CD4-positive, alpha-beta T cell (primary cell): ENCODE data around the gene SMIM35. TPM values are rescaled to one million over a fixed set of nuclear protein-coding genes. Genes with fewer than 3 reads are reported as not detected.
A peak's percentile ranks its signal among the peaks of the same experiment; 100 is the strongest.

ENCODE experiments used
- ATAC-seq: fragments of 200-7000 bp; cut with Tn5 transposase; one replicate; pipeline ENCODE4 v1.10.0; 2022; ENCODE audit warnings: mild to moderate bottlenecking; ENCODE audit not compliant: poor library complexity
- CTCF ChIA-PET: fragments of 350-600 bp; sonication (Branson Sonifier 250); formaldehyde crosslinking; loops from one replicate; lab custom pipeline; 2021; ENCODE audit warnings: antibody characterized with exemption, inconsistent platforms; lab: Charles Lee
- POLR2A ChIA-PET: fragments of 350-600 bp; sonication (Branson Sonifier 250); formaldehyde crosslinking; loops from one replicate; lab custom pipeline; 2021; ENCODE audit warnings: antibody characterized with exemption, inconsistent platforms; lab: Charles Lee
- DNase-seq, 14 experiments: peaks; one replicate each; pipeline ENCODE4 v3.0.0-alpha.2; 2013 to 2020; ENCODE audit warnings: mixed read lengths in 2 of 14
- H3K27ac ChIP-seq, 2 donors: one replicate each; pipeline versions ENCODE4 v1.5.1 to v1.7.0; 2013; ENCODE audit warnings: low read length in 2 of 2, low read depth in 1 of 2, mild to moderate bottlenecking in 1 of 2
- H3K27me3 ChIP-seq, 2 experiments: 1 replicate in 1 of 2; 2 replicates in 1 of 2; pipeline versions ENCODE4 v1.6.1 to v1.7.0; 2013; ENCODE audit warnings: low read length in 2 of 2, control low read depth in 1 of 2, mild to moderate bottlenecking in 1 of 2, moderate library complexity in 1 of 2; ENCODE audit not compliant: insufficient read depth in 2 of 2, control insufficient read depth in 1 of 2
- H3K36me3 ChIP-seq: one replicate; pipeline ENCODE4 v1.6.1; 2013; ENCODE audit warnings: low read length, control low read depth; ENCODE audit not compliant: insufficient read depth
- H3K4me1 ChIP-seq: one replicate; pipeline ENCODE4 v1.6.1; 2013; ENCODE audit warnings: low read length, control low read depth; ENCODE audit not compliant: insufficient read depth
- H3K4me3 ChIP-seq: one replicate; pipeline ENCODE4 v1.5.1; 2013; ENCODE audit warnings: mild to moderate bottlenecking, low read length, moderate library complexity
- H3K9me3 ChIP-seq, 2 experiments: 1 replicate in 1 of 2; 2 replicates in 1 of 2; pipeline versions ENCODE4 v1.6.1 to v1.7.0; 2013; ENCODE audit warnings: low read length in 2 of 2, mild to moderate bottlenecking in 2 of 2, control low read depth in 1 of 2, moderate library complexity in 1 of 2; ENCODE audit not compliant: control insufficient read depth in 1 of 2, insufficient read depth in 1 of 2
- H3K27ac Mint-ChIP-seq: one replicate; pipeline ENCODE4 v1.8.0; 2020; ENCODE audit warnings: mixed read lengths
- H3K27me3 Mint-ChIP-seq: one replicate; pipeline ENCODE4 v1.8.0; 2021; ENCODE audit warnings: mixed read lengths
- H3K36me3 Mint-ChIP-seq: one replicate; pipeline ENCODE4 v1.8.0; 2021; ENCODE audit warnings: low read depth, mixed read lengths
- H3K4me1 Mint-ChIP-seq: one replicate; pipeline ENCODE4 v1.8.0; 2021; ENCODE audit warnings: low read depth, mixed read lengths
- H3K4me3 Mint-ChIP-seq: one replicate; pipeline ENCODE4 v1.8.0; 2020; ENCODE audit warnings: mild to moderate bottlenecking, mixed read lengths
- H3K9me3 Mint-ChIP-seq: one replicate; pipeline ENCODE4 v1.8.0; 2020; ENCODE audit warnings: mixed read lengths
- intact Hi-C, 2 experiments: fragments of 100-400 bp; cut with DNase I in 1 of 2; cut with micrococcal nuclease in 1 of 2; formaldehyde crosslinking; loops; one replicate each; pipeline versions ENCODE4 v1.15.1 to v1.9.0; 2023 to 2025; cut with DNase I, micrococcal nuclease
- total RNA-seq, 174 experiments: library from RNA in 2 of 174; stranded (reverse) in 2 of 174; gene quantifications; one replicate each; pipeline ENCODE4 v1.2.3 and lab custom pipeline; 2021 to 2026
- TF ChIP-seq, protein P1 (sequence below): fragments of 200-600 bp; IDR thresholded peaks from one replicate; pipeline ENCODE4 v1.8.0; 2022; ENCODE audit warnings: antibody characterized with exemption, mild to moderate bottlenecking

SMIM35 gene
- total RNA-seq, 2 experiments from 2014 or later: 0.06 to 0.08 TPM

DNA sequence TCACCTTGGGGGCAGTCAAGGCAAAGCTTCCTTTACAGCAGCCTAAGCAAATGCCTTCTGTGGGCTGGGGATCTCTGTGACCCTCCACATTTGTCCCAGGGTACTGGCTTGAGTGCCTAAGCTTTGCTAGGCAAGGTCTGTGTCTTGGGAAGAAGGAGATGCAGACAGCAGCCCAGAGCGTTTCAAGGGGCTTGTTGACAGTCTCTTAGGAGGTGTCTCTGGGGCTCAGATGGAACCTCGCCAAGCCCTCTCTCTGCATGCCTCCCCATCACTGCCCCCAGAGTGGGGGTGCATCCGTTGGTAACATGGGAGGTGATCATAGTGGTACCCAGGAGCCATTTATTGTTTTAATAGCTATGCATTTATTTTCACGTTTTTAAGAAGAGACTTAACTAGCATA is 39.0 kb downstream of the SMIM35 start:
- peak overlapping the region; percentile 95 for H3K27ac Mint-ChIP-seq
- ATAC-seq: no peak

DNA sequence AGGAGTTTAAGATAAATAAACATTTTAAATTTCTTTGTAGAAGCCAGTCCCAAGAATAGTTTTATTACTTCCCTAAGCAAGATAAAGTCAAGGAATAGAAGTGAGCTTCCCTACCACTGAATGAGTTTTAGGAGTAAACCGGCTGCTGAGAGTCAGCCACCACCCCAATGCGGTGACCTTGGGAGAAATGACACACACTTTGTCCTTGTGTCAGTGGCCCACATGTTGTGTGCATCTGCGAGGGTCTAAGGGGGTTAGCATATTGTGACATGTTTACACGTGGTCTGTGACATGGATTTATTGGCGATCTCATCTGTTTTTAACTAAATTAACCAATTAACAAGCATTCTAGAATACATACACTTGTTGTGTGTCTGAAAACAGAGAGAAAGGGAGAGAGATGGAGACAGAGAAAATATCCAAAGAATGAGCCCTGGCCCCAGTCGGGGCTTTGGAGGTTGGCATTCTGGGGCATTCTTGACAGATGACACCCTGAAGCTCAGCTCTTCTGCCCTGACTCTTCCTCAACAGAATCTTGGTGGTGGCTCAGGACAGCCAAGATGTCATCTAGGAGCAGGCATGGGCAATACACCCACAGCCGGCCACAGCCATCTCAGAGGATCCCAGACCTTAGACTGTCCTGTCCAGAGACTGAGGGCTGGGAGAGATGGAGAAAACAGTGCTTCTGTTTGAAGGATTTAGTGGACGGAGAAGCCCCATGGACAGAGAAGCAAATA is 39.6 kb downstream of the SMIM35 start:
- Histone ChIP-seq H3K4me3 (no peak overlapping the region), H3K27ac (peak overlapping the region; percentile 71 to 76), H3K4me1 (peaks cover 82% of the 10 kb centered on the region), H3K36me3 (no peaks in the 10 kb centered on the region), H3K27me3 (no peaks in the 10 kb centered on the region), H3K9me3 (no peaks in the 10 kb centered on the region)
- H3K9me3 Mint-ChIP-seq: no peaks in the 10 kb centered on the region
- peaks cover 93% of the 10 kb centered on the region for H3K4me1 Mint-ChIP-seq
- ChIA-PET CTCF (interaction anchor here (0.7 to 1.3 kb wide), 5 partner anchors 9 to 101 kb away, joined by 3 to 5 read pairs (median 3); no protein-coding TSS in a partner anchor), POLR2A (interaction anchor here (1.2 to 5.4 kb wide), 7 partner anchors 40 to 96 kb away, joined by 5 to 57 read pairs (median 14); partner anchors contain the start of gene IL10RA)
- TF ChIP-seq, protein P1, sequence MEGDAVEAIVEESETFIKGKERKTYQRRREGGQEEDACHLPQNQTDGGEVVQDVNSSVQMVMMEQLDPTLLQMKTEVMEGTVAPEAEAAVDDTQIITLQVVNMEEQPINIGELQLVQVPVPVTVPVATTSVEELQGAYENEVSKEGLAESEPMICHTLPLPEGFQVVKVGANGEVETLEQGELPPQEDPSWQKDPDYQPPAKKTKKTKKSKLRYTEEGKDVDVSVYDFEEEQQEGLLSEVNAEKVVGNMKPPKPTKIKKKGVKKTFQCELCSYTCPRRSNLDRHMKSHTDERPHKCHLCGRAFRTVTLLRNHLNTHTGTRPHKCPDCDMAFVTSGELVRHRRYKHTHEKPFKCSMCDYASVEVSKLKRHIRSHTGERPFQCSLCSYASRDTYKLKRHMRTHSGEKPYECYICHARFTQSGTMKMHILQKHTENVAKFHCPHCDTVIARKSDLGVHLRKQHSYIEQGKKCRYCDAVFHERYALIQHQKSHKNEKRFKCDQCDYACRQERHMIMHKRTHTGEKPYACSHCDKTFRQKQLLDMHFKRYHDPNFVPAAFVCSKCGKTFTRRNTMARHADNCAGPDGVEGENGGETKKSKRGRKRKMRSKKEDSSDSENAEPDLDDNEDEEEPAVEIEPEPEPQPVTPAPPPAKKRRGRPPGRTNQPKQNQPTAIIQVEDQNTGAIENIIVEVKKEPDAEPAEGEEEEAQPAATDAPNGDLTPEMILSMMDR: no peak
- H3K36me3 Mint-ChIP-seq: no peaks in the 10 kb centered on the region
- ATAC-seq (no peak), DNase-seq (no peak)
- H3K27me3 Mint-ChIP-seq: no peaks in the 10 kb centered on the region
- intact Hi-C loops: loop anchor here (1.0 to 5.0 kb wide), 2 partner anchors 40 to 60 kb away; no protein-coding TSS in a partner anchor
- peak overlapping the region; percentile 69 for H3K4me3 Mint-ChIP-seq
- peak overlapping the region; percentile 95 for H3K27ac Mint-ChIP-seq

More for the DNA sequence above, 39.0 kb downstream of the SMIM35 start:
- no peak for DNase-seq
- TF ChIP-seq, protein P1: no peak
- no peaks in the 10 kb centered on the region for H3K9me3 Mint-ChIP-seq
- intact Hi-C loops: loop anchor here in 1 of 2 experiments (5.0 kb wide), 1 partner anchor 40 kb away; no protein-coding TSS in a partner anchor
- no peaks in the 10 kb centered on the region for H3K36me3 Mint-ChIP-seq
- no peak overlapping the region for H3K4me3 ChIP-seq
- peaks cover 88% of the 10 kb centered on the region for H3K4me1 ChIP-seq
- no peaks in the 10 kb centered on the region for H3K36me3 ChIP-seq
- H3K4me1 Mint-ChIP-seq: peaks cover 93% of the 10 kb centered on the region
- no peaks in the 10 kb centered on the region for H3K27me3 Mint-ChIP-seq
- POLR2A ChIA-PET: interaction anchor here (1.2 to 5.4 kb wide), 4 partner anchors 48 to 97 kb away, joined by 5 to 57 read pairs (median 16); partner anchors contain the start of gene IL10RA
- no peaks in the 10 kb centered on the region for H3K27me3 ChIP-seq
- H3K4me3 Mint-ChIP-seq: peak overlapping the region; percentile 16
- CTCF ChIA-PET: interaction anchor here (1.2 to 1.6 kb wide), 4 partner anchors 51 to 101 kb away, joined by 3 to 5 read pairs (median 4); no protein-coding TSS in a partner anchor
- H3K27ac ChIP-seq: peak overlapping the region; percentile 71 to 76
- no peaks in the 10 kb centered on the region for H3K9me3 ChIP-seq

DNA sequence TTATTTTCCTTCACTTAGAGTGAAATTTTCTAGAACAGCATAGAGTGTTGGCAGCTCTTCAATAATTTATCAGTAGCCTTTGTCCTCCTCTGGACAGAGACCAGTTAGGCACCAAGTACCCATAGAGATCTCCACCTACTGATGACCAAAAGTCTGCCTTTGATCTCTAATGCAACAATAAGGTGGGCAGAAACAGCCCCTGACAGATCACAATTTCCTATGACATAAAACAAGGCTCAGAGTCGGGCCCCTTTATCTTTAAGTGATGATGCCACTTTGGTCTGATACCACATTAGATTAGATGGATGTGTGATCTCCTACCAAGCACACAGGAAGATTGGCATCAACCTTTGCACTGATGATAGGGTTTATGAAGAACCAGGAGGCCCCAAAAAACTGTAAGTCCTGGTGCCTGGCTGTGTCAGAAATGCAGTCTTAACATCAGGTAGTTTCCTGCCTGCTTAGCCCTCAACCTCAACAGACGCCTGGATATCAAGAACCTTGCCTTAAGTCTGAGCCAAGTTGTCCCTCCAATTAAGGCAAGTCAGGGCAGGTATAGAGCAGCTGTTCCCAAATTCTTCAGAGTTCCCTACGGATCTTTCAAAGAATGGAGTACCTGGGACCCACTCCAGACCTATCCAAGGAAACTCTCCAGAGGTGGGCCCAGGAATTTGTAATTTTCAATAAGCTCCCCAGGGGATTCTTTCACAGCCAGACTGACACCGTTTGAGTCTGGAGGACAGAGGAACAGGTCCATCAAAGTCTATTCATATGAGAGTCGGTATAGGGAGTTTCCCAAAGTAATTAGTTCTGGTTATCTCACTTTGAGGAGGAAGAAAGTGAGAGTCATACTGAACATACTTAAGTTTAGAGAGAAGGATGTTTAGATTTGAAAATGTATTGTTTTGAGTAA is 40.5 kb downstream of the SMIM35 start:
- H3K27me3 Mint-ChIP-seq: no peaks in the 10 kb centered on the region
- intact Hi-C loops: loop anchor here (1.0 to 5.0 kb wide), 2 partner anchors 39 to 59 kb away; no protein-coding TSS in a partner anchor

More for the DNA sequence above, 40.5 kb downstream of the SMIM35 start:
- POLR2A ChIA-PET: interaction anchor here (0.9 to 5.4 kb wide), 8 partner anchors 24 to 203 kb away, joined by 3 to 57 read pairs (median 6); partner anchors contain the start of gene IL10RA
- Histone ChIP-seq H3K9me3 (no peaks in the 10 kb centered on the region), H3K27ac (peak overlapping the region; percentile 71 to 76), H3K4me1 (peaks cover 80% of the 10 kb centered on the region), H3K4me3 (no peak overlapping the region), H3K36me3 (no peaks in the 10 kb centered on the region), H3K27me3 (no peaks in the 10 kb centered on the region)
- TF ChIP-seq, protein P1: no peak
- peak; percentile 83 for ATAC-seq
- no peaks in the 10 kb centered on the region for H3K36me3 Mint-ChIP-seq
- no peaks in the 10 kb centered on the region for H3K9me3 Mint-ChIP-seq
- CTCF ChIA-PET: interaction anchor here (0.7 to 1.3 kb wide), 3 partner anchors 9 to 100 kb away, joined by 3 to 4 read pairs (median 3); no protein-coding TSS in a partner anchor
- DNase-seq: peak in 11 of 14 experiments; percentile 25 to 84 (median 44)
- peak overlapping the region; percentile 69 for H3K4me3 Mint-ChIP-seq
- peaks cover 93% of the 10 kb centered on the region for H3K4me1 Mint-ChIP-seq
- peak overlapping the region; percentile 95 for H3K27ac Mint-ChIP-seq
